Fibroblast of the aortic adventitia (primary cell): ENCODE data around the gene AGPAT3. TPM values are rescaled to one million over a fixed set of nuclear protein-coding genes. Genes with fewer than 3 reads are reported as not detected.

ENCODE experiments used
- DNase-seq: peaks from one replicate; pipeline ENCODE4 v3.0.0-alpha.2; 2010; ENCODE audit warnings: low read depth
- H3K4me3 ChIP-seq: 2 replicates; pipeline ENCODE4 v1.5.1; 2011; ENCODE audit warnings: low read depth, mild to moderate bottlenecking, control low read depth, low read length, moderate library complexity
- total RNA-seq: library from RNA; depleted of rRNA; stranded (reverse); fragments of >200 nt; gene quantifications from 2 replicates; pipeline ENCODE4 v1.2.3, GENCODE V29; 2012; ENCODE audit warnings: low replicate concordance
- TF ChIP-seq, protein P1 (sequence below): IDR thresholded peaks from 2 replicates; pipeline ENCODE4 v1.5.1; 2011; ENCODE audit warnings: mild to moderate bottlenecking, low read length, control low read depth, inconsistent platforms; ENCODE audit not compliant: insufficient read depth

The AGPAT3 gene
- total RNA-seq, 1 donor, result 29.0 TPM

DNA sequence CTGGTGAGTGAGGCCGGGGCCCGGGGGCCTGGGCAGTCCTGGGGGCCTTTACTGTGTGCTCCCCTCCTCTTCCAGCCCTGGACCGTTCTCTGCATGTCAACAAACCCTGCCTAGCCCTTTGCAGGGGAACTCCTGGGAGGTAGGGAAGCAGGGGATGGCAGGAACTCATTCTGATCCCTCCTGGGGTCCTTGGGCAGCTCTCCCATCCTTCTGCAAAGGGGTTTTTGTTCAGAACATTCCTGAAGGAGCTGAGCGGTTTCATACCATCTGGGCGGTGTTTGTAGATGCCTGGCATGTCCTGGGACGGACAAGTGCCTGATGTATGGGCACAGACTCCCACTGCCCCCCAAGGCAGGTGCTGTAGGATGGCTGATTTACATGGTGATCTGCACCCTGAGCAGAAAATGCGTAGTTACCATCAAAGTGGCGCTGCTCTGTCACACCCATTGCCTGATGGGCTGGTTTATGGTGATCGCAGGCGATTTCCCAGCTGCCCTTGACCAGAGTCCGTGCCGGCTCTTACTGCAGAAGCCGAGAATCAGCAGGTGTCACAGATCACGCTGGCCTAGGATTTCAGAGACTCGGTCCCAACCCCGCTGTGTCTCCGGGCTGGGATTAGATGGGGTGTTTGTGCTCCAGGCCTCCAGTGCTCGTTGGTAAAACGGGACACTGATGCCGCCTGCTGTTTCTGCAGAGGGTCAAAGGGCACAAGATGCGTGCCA lies 75.5 kb downstream of the AGPAT3 start:
- TF ChIP-seq, protein P1, sequence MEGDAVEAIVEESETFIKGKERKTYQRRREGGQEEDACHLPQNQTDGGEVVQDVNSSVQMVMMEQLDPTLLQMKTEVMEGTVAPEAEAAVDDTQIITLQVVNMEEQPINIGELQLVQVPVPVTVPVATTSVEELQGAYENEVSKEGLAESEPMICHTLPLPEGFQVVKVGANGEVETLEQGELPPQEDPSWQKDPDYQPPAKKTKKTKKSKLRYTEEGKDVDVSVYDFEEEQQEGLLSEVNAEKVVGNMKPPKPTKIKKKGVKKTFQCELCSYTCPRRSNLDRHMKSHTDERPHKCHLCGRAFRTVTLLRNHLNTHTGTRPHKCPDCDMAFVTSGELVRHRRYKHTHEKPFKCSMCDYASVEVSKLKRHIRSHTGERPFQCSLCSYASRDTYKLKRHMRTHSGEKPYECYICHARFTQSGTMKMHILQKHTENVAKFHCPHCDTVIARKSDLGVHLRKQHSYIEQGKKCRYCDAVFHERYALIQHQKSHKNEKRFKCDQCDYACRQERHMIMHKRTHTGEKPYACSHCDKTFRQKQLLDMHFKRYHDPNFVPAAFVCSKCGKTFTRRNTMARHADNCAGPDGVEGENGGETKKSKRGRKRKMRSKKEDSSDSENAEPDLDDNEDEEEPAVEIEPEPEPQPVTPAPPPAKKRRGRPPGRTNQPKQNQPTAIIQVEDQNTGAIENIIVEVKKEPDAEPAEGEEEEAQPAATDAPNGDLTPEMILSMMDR, result no peak
- DNase-seq, result no peak
- H3K4me3 ChIP-seq, result no peak overlapping the region

- no peak for DNase-seq
- TF ChIP-seq, protein P1, result no peak
- no peak overlapping the region for H3K4me3 ChIP-seq
Observed at GRCh38 chr21:43942201-43942600, 77.2 kb downstream of the AGPAT3 start.

DNA sequence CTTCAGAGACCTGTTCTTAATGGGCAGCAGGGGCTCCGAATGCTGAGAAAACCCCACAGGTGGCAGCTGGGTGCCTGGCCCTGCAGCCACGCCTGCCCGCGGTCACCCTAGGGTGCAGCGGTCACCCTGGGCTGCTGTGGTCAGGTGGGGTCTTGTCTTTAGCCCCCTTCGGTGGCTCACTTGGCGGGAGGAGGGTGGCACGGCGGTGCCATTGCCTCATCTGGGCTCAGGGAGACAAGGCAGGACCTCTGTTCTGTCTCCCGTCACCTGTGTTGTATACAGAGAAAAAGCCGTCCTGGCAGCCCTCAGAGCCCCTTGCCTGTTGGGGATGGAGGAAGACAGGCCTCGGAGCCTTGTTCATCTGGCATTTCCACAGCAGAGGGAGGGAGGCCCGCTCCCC lies 77.6 kb downstream of the AGPAT3 start:
- TF ChIP-seq, protein P1, result no peak
- no peak overlapping the region for H3K4me3 ChIP-seq
- no peak for DNase-seq

- H3K4me3 ChIP-seq, result no peak overlapping the region
- TF ChIP-seq, protein P1, result no peak
- no peak for DNase-seq
Observed at GRCh38 chr21:43943512-43944077, 78.6 kb downstream of the AGPAT3 start.

GRCh38 chr21:43944078-43944633 lies 79.1 kb downstream of the AGPAT3 start:
- no peak overlapping the region for H3K4me3 ChIP-seq
- DNase-seq, result no peak
- TF ChIP-seq, protein P1, result no peak

GRCh38 chr21:43944757-43945156 lies 79.7 kb downstream of the AGPAT3 start:
- TF ChIP-seq, protein P1, result no peak
- no peak for DNase-seq
- H3K4me3 ChIP-seq, result no peak overlapping the region
